Gastrocnemius medialis (tissue), 4 donors: ENCODE results near the gene CREG1. TPM values are rescaled to one million over a fixed set of nuclear protein-coding genes. Genes with fewer than 3 reads are reported as not detected.

Experiments used
- ATAC-seq, 2 donors: fragments of 150-250 bp; one replicate each; pipeline ENCODE4 v1.9.1; 2016
- DNase-seq, 2 donors: peaks; one replicate each; pipeline ENCODE4 v3.0.0-alpha.2; 2019
- H3K27ac ChIP-seq, 4 donors: fragments of 200-600 bp; sonication (generic); 1 replicate in 1 of 4; 2 replicates in 3 of 4; pipeline ENCODE4 v1.5.1; 2016 to 2018; ENCODE audit warnings: mild to moderate bottlenecking in 2 of 4, moderate library complexity in 1 of 4
- H3K27me3 ChIP-seq, 3 donors: fragments of 200-600 bp; sonication (generic) in 2 of 3; 1 replicate in 1 of 3; 2 replicates in 2 of 3; pipeline versions ENCODE4 v1.5.1 to v1.6.0; 2016 to 2019; ENCODE audit warnings: mild to moderate bottlenecking in 1 of 3, moderate library complexity in 1 of 3
- H3K36me3 ChIP-seq, 2 donors: fragments of 200-600 bp; sonication (generic) in 1 of 2; one replicate each; pipeline ENCODE4 v1.5.1; 2017 to 2018
- H3K4me1 ChIP-seq, 2 donors: fragments of 200-600 bp; sonication (generic) in 1 of 2; one replicate each; pipeline ENCODE4 v1.5.1; 2016 to 2017; ENCODE audit warnings: mild to moderate bottlenecking in 2 of 2
- H3K4me3 ChIP-seq, 4 donors: fragments of 200-600 bp; sonication (generic) in 3 of 4; 1 replicate in 1 of 4; 2 replicates in 3 of 4; pipeline ENCODE4 v1.5.1; 2016 to 2019; ENCODE audit warnings: mild to moderate bottlenecking in 2 of 4
- H3K9me3 ChIP-seq, 3 donors: fragments of 200-600 bp; sonication (generic) in 2 of 3; 1 replicate in 1 of 3; 2 replicates in 2 of 3; pipeline ENCODE4 v1.5.1; 2016 to 2019
- POLR2A ChIP-seq, 2 donors: fragments of 450-650 bp; IDR thresholded peaks; one replicate each; pipeline ENCODE4 v1.6.1; 2017; ENCODE audit warnings: antibody characterized with exemption in 2 of 2, mild to moderate bottlenecking in 2 of 2, moderate library complexity in 2 of 2
- in situ Hi-C, 4 donors: fragments of 200-750 bp; cut with MboI; loops; one replicate each; pipeline versions ENCODE4 v1.15.0 to v1.8.0; 2017; ENCODE audit warnings: low sequenced_read_pairs in 4 of 4
- intact Hi-C: fragments of 100-400 bp; cut with DNase I; formaldehyde crosslinking; loops from one replicate; pipeline ENCODE4 v1.15.1; 2023; ENCODE audit warnings: low total_unique reads
- total RNA-seq, 4 donors: library from RNA; depleted of rRNA; stranded (reverse); fragments of >200 nt; gene quantifications; one replicate each; pipeline versions ENCODE4 v1.1.0 to v1.2.3, GENCODE V29; 2016
- TF ChIP-seq, protein P1 (sequence below), 5 experiments: fragments of 450-650 bp in 3 of 5; fragments of 200-600 bp in 2 of 5; sonication (generic) in 2 of 5; IDR thresholded peaks in 4 of 5; conservative IDR thresholded peaks in 1 of 5; 1 replicate in 4 of 5; 2 replicates in 1 of 5; pipeline ENCODE4 v1.5.1; 2016 to 2019; ENCODE audit warnings: antibody characterized with exemption in 5 of 5, mild to moderate bottlenecking in 3 of 5, moderate library complexity in 3 of 5

CREG1 gene
- total RNA-seq, 4 donors from 2014 or later, result 69.9 to 99.6 (median 80.7) TPM

GRCh38 chr1:167501515-167502191 is 51.9 kb downstream of the CREG1 start:
- Histone ChIP-seq H3K9me3 (no peaks in the 10 kb centered on the region), H3K27ac (no peak overlapping the region), H3K4me1 (no peaks in the 10 kb centered on the region), H3K4me3 (no peak overlapping the region), H3K36me3 (no peaks in the 10 kb centered on the region), H3K27me3 (no peaks in the 10 kb centered on the region)
- intact Hi-C loops, result no loop called here
- TF ChIP-seq POLR2A (IDR thresholded peaks at IDR 0.05), result no peak
- TF ChIP-seq, protein P1, sequence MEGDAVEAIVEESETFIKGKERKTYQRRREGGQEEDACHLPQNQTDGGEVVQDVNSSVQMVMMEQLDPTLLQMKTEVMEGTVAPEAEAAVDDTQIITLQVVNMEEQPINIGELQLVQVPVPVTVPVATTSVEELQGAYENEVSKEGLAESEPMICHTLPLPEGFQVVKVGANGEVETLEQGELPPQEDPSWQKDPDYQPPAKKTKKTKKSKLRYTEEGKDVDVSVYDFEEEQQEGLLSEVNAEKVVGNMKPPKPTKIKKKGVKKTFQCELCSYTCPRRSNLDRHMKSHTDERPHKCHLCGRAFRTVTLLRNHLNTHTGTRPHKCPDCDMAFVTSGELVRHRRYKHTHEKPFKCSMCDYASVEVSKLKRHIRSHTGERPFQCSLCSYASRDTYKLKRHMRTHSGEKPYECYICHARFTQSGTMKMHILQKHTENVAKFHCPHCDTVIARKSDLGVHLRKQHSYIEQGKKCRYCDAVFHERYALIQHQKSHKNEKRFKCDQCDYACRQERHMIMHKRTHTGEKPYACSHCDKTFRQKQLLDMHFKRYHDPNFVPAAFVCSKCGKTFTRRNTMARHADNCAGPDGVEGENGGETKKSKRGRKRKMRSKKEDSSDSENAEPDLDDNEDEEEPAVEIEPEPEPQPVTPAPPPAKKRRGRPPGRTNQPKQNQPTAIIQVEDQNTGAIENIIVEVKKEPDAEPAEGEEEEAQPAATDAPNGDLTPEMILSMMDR (IDR thresholded peaks at IDR 0.05 in 4 of 5, conservative IDR thresholded peaks at IDR 0.05 in 1 of 5), result no peak
- DNase-seq, result no peak
- no peak for ATAC-seq
- in situ Hi-C loops, result no loop called here

DNA sequence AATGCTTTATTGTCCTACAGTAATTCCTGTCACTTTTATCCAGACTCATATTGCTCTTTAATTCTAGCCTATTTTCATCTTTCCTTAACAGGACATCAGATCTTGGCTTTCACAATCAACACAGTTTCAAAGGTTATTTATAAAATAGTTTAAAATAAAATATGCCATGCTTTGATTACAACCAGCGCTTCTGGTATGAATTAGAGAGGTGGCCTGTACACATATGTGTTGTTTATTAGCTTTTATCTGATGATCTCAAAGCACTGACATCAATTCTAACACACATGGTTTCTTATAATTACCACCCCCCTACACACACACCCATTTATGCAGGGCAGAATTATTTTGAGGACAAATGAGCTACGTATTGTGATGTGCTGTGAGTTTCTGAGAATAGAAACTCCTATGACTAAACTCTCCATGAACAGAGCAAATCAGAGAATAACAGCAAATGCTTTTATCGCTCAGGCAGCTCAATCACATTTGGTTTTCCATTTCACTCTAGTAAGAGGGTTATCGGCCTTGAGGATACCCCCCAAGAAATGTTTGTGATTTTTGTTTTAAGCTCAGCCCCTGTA is 53.2 kb downstream of the CREG1 start:
- H3K27ac ChIP-seq, result no peak overlapping the region
- TF ChIP-seq, protein P1 (IDR thresholded peaks at IDR 0.05 in 4 of 5, conservative IDR thresholded peaks at IDR 0.05 in 1 of 5), result no peak
- no peak for TF ChIP-seq POLR2A (IDR thresholded peaks at IDR 0.05)
- ATAC-seq, result no peak
- H3K4me3 ChIP-seq, result no peak overlapping the region
- in situ Hi-C loops (no loop called here), intact Hi-C loops (no loop called here)
- no peaks in the 10 kb centered on the region for H3K4me1 ChIP-seq
- no peak for DNase-seq
- H3K36me3 ChIP-seq, result no peaks in the 10 kb centered on the region
- H3K27me3 ChIP-seq, result no peaks in the 10 kb centered on the region
- no peaks in the 10 kb centered on the region for H3K9me3 ChIP-seq

DNA sequence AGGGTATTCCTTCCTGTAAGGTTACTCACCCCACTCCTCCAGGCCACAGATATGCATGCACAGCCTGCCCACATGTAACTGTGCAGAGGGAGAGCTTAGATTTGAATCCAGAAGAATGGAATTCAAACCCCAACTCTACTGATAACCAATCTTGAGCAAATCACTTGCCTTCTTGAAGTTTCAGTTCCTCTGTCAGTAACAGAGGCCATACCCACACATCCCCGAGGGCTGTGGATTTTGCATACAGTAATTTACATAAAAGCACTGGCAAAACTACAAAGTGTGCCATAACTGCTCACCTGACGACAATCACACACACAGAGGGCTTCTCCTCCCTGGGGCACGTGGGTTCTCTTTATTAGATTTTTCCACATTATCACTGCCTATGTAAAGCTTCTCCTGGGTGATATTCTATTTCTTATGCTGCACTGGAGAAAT is 53.9 kb downstream of the CREG1 start:
- intact Hi-C loops, result no loop called here
- H3K9me3 ChIP-seq, result no peaks in the 10 kb centered on the region
- H3K4me1 ChIP-seq, result no peaks in the 10 kb centered on the region
- DNase-seq, result no peak
- H3K4me3 ChIP-seq, result no peak overlapping the region
- in situ Hi-C loops, result no loop called here
- H3K27ac ChIP-seq, result no peak overlapping the region
- TF ChIP-seq, protein P1 (IDR thresholded peaks at IDR 0.05 in 4 of 5, conservative IDR thresholded peaks at IDR 0.05 in 1 of 5), result no peak
- TF ChIP-seq POLR2A (IDR thresholded peaks at IDR 0.05), result no peak
- no peak for ATAC-seq
- no peaks in the 10 kb centered on the region for H3K27me3 ChIP-seq
- no peaks in the 10 kb centered on the region for H3K36me3 ChIP-seq

DNA sequence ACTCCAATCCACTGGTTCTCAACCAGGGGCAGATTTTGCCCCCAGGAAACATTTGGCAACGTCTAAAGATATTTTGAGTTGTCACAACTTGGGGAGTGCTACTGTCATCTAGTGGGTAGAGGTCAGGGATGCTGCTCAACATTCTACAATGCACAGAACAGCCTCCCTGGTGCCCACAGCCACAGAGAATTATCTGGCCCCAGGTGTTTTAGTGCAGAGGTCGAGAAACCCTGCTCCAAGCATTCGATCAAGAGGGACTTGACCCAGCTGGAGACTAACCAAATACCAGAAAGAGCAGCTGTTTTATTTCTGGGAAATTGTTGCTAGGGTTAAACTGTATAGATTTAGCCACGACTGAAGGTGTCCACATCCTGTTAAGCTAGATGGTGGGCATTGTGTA is 54.5 kb downstream of the CREG1 start:
- Histone ChIP-seq H3K27ac (no peak overlapping the region), H3K9me3 (no peaks in the 10 kb centered on the region), H3K4me3 (no peak overlapping the region), H3K36me3 (no peaks in the 10 kb centered on the region), H3K27me3 (no peaks in the 10 kb centered on the region), H3K4me1 (no peaks in the 10 kb centered on the region)
- no peak for DNase-seq
- no peak for TF ChIP-seq POLR2A (IDR thresholded peaks at IDR 0.05)
- TF ChIP-seq, protein P1 (IDR thresholded peaks at IDR 0.05 in 4 of 5, conservative IDR thresholded peaks at IDR 0.05 in 1 of 5), result no peak
- intact Hi-C loops (no loop called here), in situ Hi-C loops (no loop called here)
- no peak for ATAC-seq
